SU-DHL-6 (cell line): ENCODE data around the gene AHI1.

Source experiments
- H2AFZ ChIP-seq: fragments of 200-600 bp; sonication (generic); 2 replicates; pipeline ENCODE4 v1.6.1; 2014; ENCODE audit warnings: low read depth, mild to moderate bottlenecking, moderate library complexity, mixed read lengths, antibody characterized with exemption, low read length; ENCODE audit not compliant: severe bottlenecking
- H3F3A ChIP-seq: fragments of 200-600 bp; shearing (Covaris generic); 2 replicates; pipeline ENCODE4 v1.6.0; 2016; ENCODE audit warnings: antibody characterized with exemption, mild to moderate bottlenecking; ENCODE audit not compliant: insufficient read depth
- H3K27ac ChIP-seq: fragments of 200-600 bp; sonication (generic); 2 replicates; pipeline ENCODE4 v1.5.1; 2016; ENCODE audit warnings: low read depth, mild to moderate bottlenecking, low read length, moderate library complexity, mixed read lengths
- H3K27me3 ChIP-seq: fragments of 200-600 bp; sonication (generic), shearing (Covaris generic); 2 replicates; pipeline ENCODE4 v1.6.0; 2014; ENCODE audit warnings: mild to moderate bottlenecking, low read length
- H3K36me3 ChIP-seq: fragments of 200-600 bp; sonication (generic); 2 replicates; pipeline ENCODE4 v1.6.1; 2014; ENCODE audit warnings: mild to moderate bottlenecking, low read length, mixed read lengths
- H3K4me2 ChIP-seq: fragments of 300-600, 200-600 bp; shearing (Covaris generic), sonication (generic); 2 replicates; pipeline ENCODE4 v1.6.0; 2014; ENCODE audit warnings: low read length, low read depth, mild to moderate bottlenecking; ENCODE audit not compliant: poor library complexity, severe bottlenecking
- H3K4me3 ChIP-seq: fragments of 200-600 bp; sonication (generic); 2 replicates; pipeline ENCODE4 v1.5.1; 2014; ENCODE audit warnings: antibody characterized with exemption, low read length, mild to moderate bottlenecking, mixed read lengths; ENCODE audit not compliant: insufficient read depth, poor library complexity, severe bottlenecking
- H3K79me2 ChIP-seq: fragments of 200-600 bp; sonication (generic); 2 replicates; pipeline ENCODE4 v1.6.1; 2014; ENCODE audit warnings: mild to moderate bottlenecking, low read length, moderate library complexity; ENCODE audit not compliant: insufficient read depth
- H3K9ac ChIP-seq: fragments of 200-600 bp; sonication (generic); 2 replicates; pipeline ENCODE4 v1.7.0; 2014; ENCODE audit warnings: mild to moderate bottlenecking, low read length
- H3K9me2 ChIP-seq: fragments of 200-600 bp; sonication (generic); replicated peaks from 2 replicates; pipeline ENCODE4 v1.6.1; 2014; ENCODE audit warnings: low read length; ENCODE audit not compliant: insufficient read depth
- H3K9me3 ChIP-seq: fragments of 200-600 bp; sonication (generic); 2 replicates; pipeline ENCODE4 v1.6.1; 2014; ENCODE audit warnings: low read length, mixed read lengths; ENCODE audit not compliant: insufficient read depth
- H4K20me1 ChIP-seq: fragments of 200-600 bp; sonication (generic); 2 replicates; pipeline ENCODE4 v1.6.1; 2014; ENCODE audit warnings: low read depth, mild to moderate bottlenecking, antibody characterized with exemption, low read length, moderate library complexity, mixed read lengths
- CTCF ChIP-seq: fragments of 200-600 bp; sonication (generic); IDR thresholded peaks from one replicate; pipeline ENCODE4 v1.5.1; 2017; ENCODE audit warnings: antibody characterized with exemption, mild to moderate bottlenecking, low read length, moderate library complexity; ENCODE audit not compliant: insufficient read depth, poor library complexity, severe bottlenecking
- EZH2phosphoT487 ChIP-seq: fragments of 200-600 bp; sonication (generic), shearing (Covaris generic); conservative IDR thresholded peaks from 2 replicates; pipeline ENCODE4 v1.6.1; 2018; ENCODE audit warnings: mild to moderate bottlenecking, antibody characterized with exemption, low read length, moderate library complexity, mixed read lengths

AHI1 gene

DNA sequence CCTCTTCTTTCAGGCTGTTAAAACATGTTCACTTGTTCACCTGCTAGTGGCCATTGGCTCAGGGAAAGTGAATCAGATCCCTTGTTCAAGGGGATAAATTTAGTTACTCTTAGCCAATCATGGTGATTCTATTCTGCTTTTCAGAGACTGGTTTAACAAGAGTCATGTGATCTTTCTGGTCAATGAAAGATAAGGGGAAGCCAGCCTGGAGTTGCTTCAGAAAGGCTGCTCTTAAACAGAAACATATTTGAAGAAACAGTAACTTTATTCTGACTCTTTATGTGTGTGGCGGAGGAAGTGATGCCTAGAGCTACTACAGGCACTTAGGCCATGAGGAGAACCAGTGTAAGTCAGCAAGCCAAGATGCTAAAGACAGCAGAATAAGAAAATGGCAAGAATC is 28.1 kb upstream of the AHI1 start:
- H2AFZ ChIP-seq: no peak overlapping the region

GRCh38 chr6:135522965-135523692 is 25.6 kb upstream of the AHI1 start:
- Histone ChIP-seq H3K9me3 (no peaks in the 10 kb centered on the region), H3K27me3 (no peaks in the 10 kb centered on the region), H3K79me2 (no peaks in the 10 kb centered on the region), H3K27ac (no peak overlapping the region), H3F3A (no peaks in the 10 kb centered on the region), H3K9me2 (no peaks in the 10 kb centered on the region), H3K4me2 (no peak overlapping the region), H3K9ac (no peak overlapping the region), H3K36me3 (no peaks in the 10 kb centered on the region), H2AFZ (no peak overlapping the region), H3K4me3 (no peak overlapping the region), H4K20me1 (no peaks in the 10 kb centered on the region)
- TF ChIP-seq EZH2phosphoT487 (no peak), CTCF (no peak)

More for the DNA sequence above, 28.1 kb upstream of the AHI1 start:
- no peaks in the 10 kb centered on the region for H3K79me2 ChIP-seq
- H3K9ac ChIP-seq: no peak overlapping the region
- H3F3A ChIP-seq: no peaks in the 10 kb centered on the region
- H3K9me2 ChIP-seq: no peaks in the 10 kb centered on the region
- H3K9me3 ChIP-seq: no peaks in the 10 kb centered on the region
- H3K27me3 ChIP-seq: no peaks in the 10 kb centered on the region
- no peak overlapping the region for H3K27ac ChIP-seq
- H3K36me3 ChIP-seq: no peaks in the 10 kb centered on the region
- no peak overlapping the region for H3K4me2 ChIP-seq
- no peak overlapping the region for H3K4me3 ChIP-seq
- no peaks in the 10 kb centered on the region for H4K20me1 ChIP-seq
- TF ChIP-seq CTCF (no peak), EZH2phosphoT487 (no peak)

GRCh38 chr6:135521431-135521830 is 23.9 kb upstream of the AHI1 start:
- Histone ChIP-seq H3K9ac (no peak overlapping the region), H3K9me3 (no peaks in the 10 kb centered on the region), H3K79me2 (no peaks in the 10 kb centered on the region), H4K20me1 (no peaks in the 10 kb centered on the region), H3F3A (no peaks in the 10 kb centered on the region), H3K9me2 (no peaks in the 10 kb centered on the region), H3K4me3 (no peak overlapping the region), H3K36me3 (no peaks in the 10 kb centered on the region), H3K27me3 (no peaks in the 10 kb centered on the region), H3K4me2 (no peak overlapping the region), H3K27ac (no peak overlapping the region), H2AFZ (no peak overlapping the region)
- TF ChIP-seq EZH2phosphoT487: no peak
- no peak for TF ChIP-seq CTCF
